ENCODE results near the gene TRPM3.

TRPM3 gene

DNA sequence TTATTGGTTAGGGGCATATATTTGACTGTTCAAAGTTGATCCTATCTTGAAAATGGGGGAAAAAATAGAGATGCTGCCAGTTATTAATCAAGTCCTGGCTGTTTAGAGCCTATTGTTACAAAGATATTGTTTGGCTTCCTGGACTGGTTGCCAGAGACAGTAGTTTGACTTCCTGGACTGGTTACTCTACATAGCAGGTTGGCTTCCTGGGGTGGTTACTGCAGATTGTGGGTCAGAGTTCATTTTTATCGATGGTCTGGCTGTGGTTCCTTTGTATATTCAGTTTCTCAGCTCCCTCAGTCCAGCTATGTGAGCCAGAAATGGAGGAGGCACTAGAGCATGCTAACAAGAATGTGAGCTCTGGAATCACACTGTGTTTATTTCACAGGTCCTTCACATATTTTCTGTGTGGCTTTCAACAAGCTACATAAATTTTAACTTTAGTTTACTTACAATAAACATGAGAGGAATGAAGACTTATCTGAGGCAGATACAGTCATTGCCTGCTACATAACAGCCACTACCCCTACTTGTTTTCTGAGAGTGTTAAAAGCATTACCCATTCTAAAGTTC, 137.6 kb downstream of the TRPM3 start (continued):
- TF ChIP-seq ZNF514 (tag by site-specific recombination; IDR thresholded peaks at IDR 0.05), result no peak

DNA sequence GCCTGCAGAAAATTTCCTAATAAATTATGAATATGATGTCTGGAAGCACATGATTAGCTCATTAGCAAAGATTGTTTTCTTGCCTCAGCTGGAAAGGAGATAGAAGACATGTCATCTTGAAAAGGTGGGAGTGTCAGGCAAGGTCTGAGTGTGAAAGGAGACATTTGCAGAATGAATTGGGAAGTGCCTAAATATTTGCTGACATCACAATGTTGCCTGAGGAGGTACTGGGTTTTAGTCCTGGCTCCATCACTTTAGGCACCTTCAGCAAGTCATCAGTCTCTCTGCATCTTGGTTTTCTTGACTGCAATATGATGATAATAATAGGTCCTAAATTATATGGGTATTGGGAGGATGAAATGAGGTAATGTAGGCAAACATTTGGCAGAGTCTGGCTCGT, 140.1 kb downstream of the TRPM3 start:
- no peak for TF ChIP-seq ZNF169 (tag by site-specific recombination; IDR thresholded peaks at IDR 0.05)
- no peak for TF ChIP-seq ZNF596 (tag by site-specific recombination; IDR thresholded peaks at IDR 0.05)
- no peak for TF ChIP-seq ZNF585B (tag by site-specific recombination; IDR thresholded peaks at IDR 0.05)
- no peak for TF ChIP-seq ZNF274 (IDR thresholded peaks at IDR 0.05; ENCODE audit: low read length)
- TF ChIP-seq ZNF274 (tag by site-specific recombination; IDR thresholded peaks at IDR 0.05; ENCODE audit: borderline replicate concordance), result no peak
- TF ChIP-seq TRIM28 (IDR thresholded peaks at IDR 0.05; ENCODE audit: borderline replicate concordance, low read length), result no peak
- no peak for TF ChIP-seq ZFHX2 (tag by site-specific recombination; conservative IDR thresholded peaks at IDR 0.05)
- no peak for TF ChIP-seq ZNF501 (tag by site-specific recombination; IDR thresholded peaks at IDR 0.05)
- TF ChIP-seq, protein P1, sequence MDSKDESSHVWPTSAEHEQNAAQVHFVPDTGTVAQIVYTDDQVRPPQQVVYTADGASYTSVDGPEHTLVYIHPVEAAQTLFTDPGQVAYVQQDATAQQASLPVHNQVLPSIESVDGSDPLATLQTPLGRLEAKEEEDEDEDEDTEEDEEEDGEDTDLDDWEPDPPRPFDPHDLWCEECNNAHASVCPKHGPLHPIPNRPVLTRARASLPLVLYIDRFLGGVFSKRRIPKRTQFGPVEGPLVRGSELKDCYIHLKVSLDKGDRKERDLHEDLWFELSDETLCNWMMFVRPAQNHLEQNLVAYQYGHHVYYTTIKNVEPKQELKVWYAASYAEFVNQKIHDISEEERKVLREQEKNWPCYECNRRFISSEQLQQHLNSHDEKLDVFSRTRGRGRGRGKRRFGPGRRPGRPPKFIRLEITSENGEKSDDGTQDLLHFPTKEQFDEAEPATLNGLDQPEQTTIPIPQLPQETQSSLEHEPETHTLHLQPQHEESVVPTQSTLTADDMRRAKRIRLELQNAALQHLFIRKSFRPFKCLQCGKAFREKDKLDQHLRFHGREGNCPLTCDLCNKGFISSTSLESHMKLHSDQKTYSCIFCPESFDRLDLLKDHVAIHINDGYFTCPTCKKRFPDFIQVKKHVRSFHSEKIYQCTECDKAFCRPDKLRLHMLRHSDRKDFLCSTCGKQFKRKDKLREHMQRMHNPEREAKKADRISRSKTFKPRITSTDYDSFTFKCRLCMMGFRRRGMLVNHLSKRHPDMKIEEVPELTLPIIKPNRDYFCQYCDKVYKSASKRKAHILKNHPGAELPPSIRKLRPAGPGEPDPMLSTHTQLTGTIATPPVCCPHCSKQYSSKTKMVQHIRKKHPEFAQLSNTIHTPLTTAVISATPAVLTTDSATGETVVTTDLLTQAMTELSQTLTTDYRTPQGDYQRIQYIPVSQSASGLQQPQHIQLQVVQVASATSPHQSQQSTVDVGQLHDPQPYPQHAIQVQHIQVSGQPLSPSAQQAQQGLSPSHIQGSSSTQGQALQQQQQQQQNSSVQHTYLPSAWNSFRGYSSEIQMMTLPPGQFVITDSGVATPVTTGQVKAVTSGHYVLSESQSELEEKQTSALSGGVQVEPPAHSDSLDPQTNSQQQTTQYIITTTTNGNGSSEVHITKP (tag by site-specific recombination; IDR thresholded peaks at IDR 0.05), result no peak
- no peak for TF ChIP-seq ZNF211 (tag by site-specific recombination; IDR thresholded peaks at IDR 0.05; ENCODE audit: low read depth)
- TF ChIP-seq, protein P2, sequence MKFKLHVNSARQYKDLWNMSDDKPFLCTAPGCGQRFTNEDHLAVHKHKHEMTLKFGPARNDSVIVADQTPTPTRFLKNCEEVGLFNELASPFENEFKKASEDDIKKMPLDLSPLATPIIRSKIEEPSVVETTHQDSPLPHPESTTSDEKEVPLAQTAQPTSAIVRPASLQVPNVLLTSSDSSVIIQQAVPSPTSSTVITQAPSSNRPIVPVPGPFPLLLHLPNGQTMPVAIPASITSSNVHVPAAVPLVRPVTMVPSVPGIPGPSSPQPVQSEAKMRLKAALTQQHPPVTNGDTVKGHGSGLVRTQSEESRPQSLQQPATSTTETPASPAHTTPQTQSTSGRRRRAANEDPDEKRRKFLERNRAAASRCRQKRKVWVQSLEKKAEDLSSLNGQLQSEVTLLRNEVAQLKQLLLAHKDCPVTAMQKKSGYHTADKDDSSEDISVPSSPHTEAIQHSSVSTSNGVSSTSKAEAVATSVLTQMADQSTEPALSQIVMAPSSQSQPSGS (tag by site-specific recombination; IDR thresholded peaks at IDR 0.05; ENCODE audit: low read depth), result no peak
- TF ChIP-seq GLI2 (tag by site-specific recombination; IDR thresholded peaks at IDR 0.05; ENCODE audit: borderline replicate concordance, low read depth), result no peak
- no peak for TF ChIP-seq ZBTB7A (tag by site-specific recombination; IDR thresholded peaks at IDR 0.05; ENCODE audit: low read depth)
- TF ChIP-seq, protein P3, sequence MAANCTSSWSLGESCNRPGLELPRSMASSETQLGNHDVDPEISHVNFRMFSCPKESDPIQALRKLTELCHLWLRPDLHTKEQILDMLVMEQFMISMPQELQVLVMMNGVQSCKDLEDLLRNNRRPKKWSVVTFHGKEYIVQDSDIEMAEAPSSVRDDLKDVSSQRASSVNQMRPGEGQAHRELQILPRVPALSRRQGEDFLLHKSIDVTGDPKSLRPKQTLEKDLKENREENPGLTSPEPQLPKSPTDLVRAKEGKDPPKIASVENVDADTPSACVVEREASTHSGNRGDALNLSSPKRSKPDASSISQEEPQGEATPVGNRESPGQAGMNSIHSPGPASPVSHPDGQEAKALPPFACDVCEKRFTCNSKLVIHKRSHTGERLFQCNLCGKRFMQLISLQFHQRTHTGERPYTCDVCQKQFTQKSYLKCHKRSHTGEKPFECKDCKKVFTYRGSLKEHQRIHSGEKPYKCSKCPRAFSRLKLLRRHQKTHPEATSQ (tag by site-specific recombination; IDR thresholded peaks at IDR 0.05), result no peak
- no peak for TF ChIP-seq ZNF132 (tag by site-specific recombination; IDR thresholded peaks at IDR 0.05; ENCODE audit: borderline replicate concordance)
- Histone ChIP-seq H3K36me3 (ENCODE audit: control insufficient read depth in 2 of 2, insufficient read depth in 1 of 2, low read length in 2 of 2) (no peaks in the 10 kb centered on the region), H3K4me3 (ENCODE audit: low read depth, low read length) (no peak overlapping the region), H3K4me1 (ENCODE audit: control insufficient read depth, insufficient read depth, low read length) (no peaks in the 10 kb centered on the region), H3K27ac (ENCODE audit: extremely low read depth, low read depth, low read length) (no peak overlapping the region), H3K9me3 (ENCODE audit: control insufficient read depth, insufficient read depth, low read depth, low read length) (no peaks in the 10 kb centered on the region)
- ChIA-PET CTCF (interaction anchor here (0.6 to 1.2 kb wide), 3 partner anchors 21 to 776 kb away, joined by 3 read pairs; no protein-coding TSS in a partner anchor), POLR2A (no interaction called here)

DNA sequence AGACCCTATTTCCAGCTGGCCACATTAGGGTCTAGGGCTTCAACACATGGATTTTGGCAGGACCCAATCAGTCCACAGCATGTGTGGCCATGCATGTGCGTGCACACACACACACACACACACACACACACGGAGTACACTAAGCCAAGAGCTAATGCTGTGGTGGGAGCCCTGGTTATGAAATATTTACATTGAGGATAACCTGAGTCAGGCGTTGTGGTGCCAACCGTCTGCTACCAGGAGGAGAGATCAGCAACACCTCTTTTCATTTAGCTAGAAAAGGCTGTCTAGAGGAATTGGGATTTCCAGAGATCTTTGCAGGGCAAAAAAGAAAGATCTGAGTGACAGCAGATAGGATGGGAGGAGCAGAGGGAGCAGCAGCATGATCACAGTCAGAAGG, 141.5 kb downstream of the TRPM3 start:
- Histone ChIP-seq H3K27ac (ENCODE audit: extremely low read depth, low read depth, low read length) (no peak overlapping the region), H3K4me3 (ENCODE audit: low read depth, low read length) (no peak overlapping the region), H3K4me1 (ENCODE audit: control insufficient read depth, insufficient read depth, low read length) (no peaks in the 10 kb centered on the region), H3K9me3 (ENCODE audit: control insufficient read depth, insufficient read depth, low read depth, low read length) (no peaks in the 10 kb centered on the region), H3K36me3 (ENCODE audit: control insufficient read depth in 2 of 2, insufficient read depth in 1 of 2, low read length in 2 of 2) (no peaks in the 10 kb centered on the region)
- ChIA-PET POLR2A (no interaction called here), CTCF (interaction anchor here (0.6 kb wide), 1 partner anchor 15 kb away, joined by 3 read pairs; no protein-coding TSS in a partner anchor)
- TF ChIP-seq ZNF626 (tag by site-specific recombination; IDR thresholded peaks at IDR 0.05), result no peak
- TF ChIP-seq ZNF623 (tag by site-specific recombination; IDR thresholded peaks at IDR 0.05), result no peak
- TF ChIP-seq ZNF112 (tag by site-specific recombination; IDR thresholded peaks at IDR 0.05), result no peak
- TF ChIP-seq ZNF335 (tag by site-specific recombination; conservative IDR thresholded peaks at IDR 0.05), result no peak
- no peak for TF ChIP-seq TRIM28 (IDR thresholded peaks at IDR 0.05; ENCODE audit: borderline replicate concordance, low read length)
- no peak for TF ChIP-seq ZNF768 (tag by site-specific recombination; IDR thresholded peaks at IDR 0.05)
- no peak for TF ChIP-seq ZNF707 (tag by site-specific recombination; IDR thresholded peaks at IDR 0.05)
- no peak for TF ChIP-seq ZFP69B (tag by site-specific recombination; IDR thresholded peaks at IDR 0.05)
- no peak for TF ChIP-seq ZNF132 (tag by site-specific recombination; IDR thresholded peaks at IDR 0.05; ENCODE audit: borderline replicate concordance)
- no peak for TF ChIP-seq ZNF354C (tag by site-specific recombination; IDR thresholded peaks at IDR 0.05; ENCODE audit: borderline replicate concordance, low read depth)
- no peak for TF ChIP-seq ZFP37 (tag by site-specific recombination; IDR thresholded peaks at IDR 0.05)
- TF ChIP-seq, protein P4, sequence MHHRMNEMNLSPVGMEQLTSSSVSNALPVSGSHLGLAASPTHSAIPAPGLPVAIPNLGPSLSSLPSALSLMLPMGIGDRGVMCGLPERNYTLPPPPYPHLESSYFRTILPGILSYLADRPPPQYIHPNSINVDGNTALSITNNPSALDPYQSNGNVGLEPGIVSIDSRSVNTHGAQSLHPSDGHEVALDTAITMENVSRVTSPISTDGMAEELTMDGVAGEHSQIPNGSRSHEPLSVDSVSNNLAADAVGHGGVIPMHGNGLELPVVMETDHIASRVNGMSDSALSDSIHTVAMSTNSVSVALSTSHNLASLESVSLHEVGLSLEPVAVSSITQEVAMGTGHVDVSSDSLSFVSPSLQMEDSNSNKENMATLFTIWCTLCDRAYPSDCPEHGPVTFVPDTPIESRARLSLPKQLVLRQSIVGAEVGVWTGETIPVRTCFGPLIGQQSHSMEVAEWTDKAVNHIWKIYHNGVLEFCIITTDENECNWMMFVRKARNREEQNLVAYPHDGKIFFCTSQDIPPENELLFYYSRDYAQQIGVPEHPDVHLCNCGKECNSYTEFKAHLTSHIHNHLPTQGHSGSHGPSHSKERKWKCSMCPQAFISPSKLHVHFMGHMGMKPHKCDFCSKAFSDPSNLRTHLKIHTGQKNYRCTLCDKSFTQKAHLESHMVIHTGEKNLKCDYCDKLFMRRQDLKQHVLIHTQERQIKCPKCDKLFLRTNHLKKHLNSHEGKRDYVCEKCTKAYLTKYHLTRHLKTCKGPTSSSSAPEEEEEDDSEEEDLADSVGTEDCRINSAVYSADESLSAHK (tag by site-specific recombination; IDR thresholded peaks at IDR 0.05), result no peak
